GM12872 (cell line): Measurements from ENCODE around the gene LRP1B.

Experiments used
- TF ChIP-seq, protein P1 (sequence below): IDR thresholded peaks from 3 replicates; pipeline ENCODE4 v1.5.1; 2011; ENCODE audit warnings: low read depth, mild to moderate bottlenecking, low read length, moderate library complexity; ENCODE audit not compliant: insufficient read depth

LRP1B gene

GRCh38 chr2:141528990-141529389, 601.8 kb downstream of the LRP1B start:
- TF ChIP-seq, protein P1, sequence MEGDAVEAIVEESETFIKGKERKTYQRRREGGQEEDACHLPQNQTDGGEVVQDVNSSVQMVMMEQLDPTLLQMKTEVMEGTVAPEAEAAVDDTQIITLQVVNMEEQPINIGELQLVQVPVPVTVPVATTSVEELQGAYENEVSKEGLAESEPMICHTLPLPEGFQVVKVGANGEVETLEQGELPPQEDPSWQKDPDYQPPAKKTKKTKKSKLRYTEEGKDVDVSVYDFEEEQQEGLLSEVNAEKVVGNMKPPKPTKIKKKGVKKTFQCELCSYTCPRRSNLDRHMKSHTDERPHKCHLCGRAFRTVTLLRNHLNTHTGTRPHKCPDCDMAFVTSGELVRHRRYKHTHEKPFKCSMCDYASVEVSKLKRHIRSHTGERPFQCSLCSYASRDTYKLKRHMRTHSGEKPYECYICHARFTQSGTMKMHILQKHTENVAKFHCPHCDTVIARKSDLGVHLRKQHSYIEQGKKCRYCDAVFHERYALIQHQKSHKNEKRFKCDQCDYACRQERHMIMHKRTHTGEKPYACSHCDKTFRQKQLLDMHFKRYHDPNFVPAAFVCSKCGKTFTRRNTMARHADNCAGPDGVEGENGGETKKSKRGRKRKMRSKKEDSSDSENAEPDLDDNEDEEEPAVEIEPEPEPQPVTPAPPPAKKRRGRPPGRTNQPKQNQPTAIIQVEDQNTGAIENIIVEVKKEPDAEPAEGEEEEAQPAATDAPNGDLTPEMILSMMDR = no peak

GRCh38 chr2:141526760-141527159, 604.1 kb downstream of the LRP1B start:
- TF ChIP-seq, protein P1 = no peak

GRCh38 chr2:141524777-141525176, 606.0 kb downstream of the LRP1B start:
- TF ChIP-seq, protein P1 = no peak

DNA sequence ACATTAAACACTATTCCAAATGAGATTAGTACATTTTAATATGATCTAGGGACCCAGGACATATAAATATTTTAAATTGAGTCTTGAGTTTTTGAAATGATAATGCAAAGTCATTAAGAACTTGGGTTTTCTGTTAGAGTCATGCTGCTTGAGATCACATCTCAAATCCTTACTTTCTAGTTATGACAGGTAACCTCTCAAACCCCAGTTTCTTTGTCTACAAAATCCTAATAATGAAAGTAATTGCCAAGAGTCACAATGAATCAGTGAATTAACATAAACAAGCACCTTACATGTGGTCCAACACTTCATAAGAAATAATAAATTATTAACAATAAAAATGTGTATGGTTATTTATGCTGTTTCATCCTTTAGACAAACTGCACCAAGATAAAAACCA, 607.6 kb downstream of the LRP1B start:
- TF ChIP-seq, protein P1 = no peak

DNA sequence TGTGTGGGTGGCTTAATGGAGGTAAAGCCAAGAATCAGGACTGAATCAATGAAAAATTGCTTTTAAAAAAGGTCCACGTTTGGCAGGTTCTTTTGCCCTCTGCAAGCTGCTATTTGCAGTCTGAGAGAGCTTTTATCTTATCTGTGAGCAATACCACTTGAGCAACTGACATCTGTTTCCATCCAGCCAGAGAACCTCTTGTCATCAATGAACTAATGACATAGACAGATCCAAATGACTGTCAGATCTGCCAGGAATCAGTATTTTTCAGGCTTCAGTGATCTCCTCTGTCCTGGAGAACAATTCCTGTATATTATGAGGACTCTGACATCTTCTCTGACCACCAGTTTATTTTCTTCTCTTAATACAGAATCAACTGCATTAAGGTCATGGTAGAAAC, 608.1 kb downstream of the LRP1B start:
- TF ChIP-seq, protein P1 = no peak

DNA sequence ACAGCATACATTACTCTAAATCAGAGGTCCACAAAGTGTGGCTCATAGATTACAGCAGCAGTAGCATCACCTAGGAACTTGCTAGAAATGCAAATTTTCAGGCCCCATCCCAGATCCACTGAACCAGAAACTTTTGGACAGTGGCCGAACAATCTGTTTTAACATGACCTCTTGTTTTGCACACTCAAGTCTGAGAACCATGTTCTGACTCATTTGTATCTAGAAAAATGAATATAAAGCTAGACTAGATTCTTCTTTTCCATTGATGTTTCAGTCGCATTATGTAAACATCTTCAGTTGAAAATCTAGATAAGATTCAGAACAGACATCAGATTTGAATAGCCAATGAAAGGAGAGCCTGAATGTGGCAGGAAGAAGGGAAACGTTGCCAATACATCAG, 608.8 kb downstream of the LRP1B start:
- TF ChIP-seq, protein P1 = no peak

- TF ChIP-seq, protein P1 = no peak
Observed at GRCh38 chr2:141519906-141520305, 610.9 kb downstream of the LRP1B start.
